Erythroblast (primary cell): Measurements from ENCODE around the gene ADGRA3.

Source experiments
- DNase-seq, 2 experiments: peaks; one replicate each; lab custom pipeline; 2025; lab: John Stamatoyannopoulos, UW
- GATA1 ChIP-seq: IDR thresholded peaks from 2 replicates; pipeline ENCODE4 v1.6.1; 2011; ENCODE audit warnings: low read depth, mild to moderate bottlenecking, control low read depth, low read length, moderate library complexity
- POLR2A ChIP-seq: IDR thresholded peaks from 2 replicates; pipeline ENCODE4 v1.6.1; 2011; ENCODE audit warnings: mild to moderate bottlenecking, low read length

Gene ADGRA3

GRCh38 chr4:22500128-22500611 is 15.7 kb downstream of the ADGRA3 start:
- TF ChIP-seq GATA1 (no peak), POLR2A (no peak)
- DNase-seq: no peak

GRCh38 chr4:22498866-22499265 is 17.0 kb downstream of the ADGRA3 start:
- TF ChIP-seq GATA1: no peak
- TF ChIP-seq POLR2A: no peak
- DNase-seq: no peak

GRCh38 chr4:22496165-22496813 is 19.6 kb downstream of the ADGRA3 start:
- DNase-seq: no peak
- no peak for TF ChIP-seq POLR2A
- TF ChIP-seq GATA1: no peak

- no peak for DNase-seq
- TF ChIP-seq GATA1 (no peak), POLR2A (no peak)
Measured at GRCh38 chr4:22493523-22493922, 22.3 kb downstream of the ADGRA3 start.

- TF ChIP-seq GATA1: no peak
- TF ChIP-seq POLR2A: no peak
Measured at GRCh38 chr4:22492987-22493386, 22.9 kb downstream of the ADGRA3 start.

GRCh38 chr4:22491939-22492338 is 23.9 kb downstream of the ADGRA3 start:
- no peak for DNase-seq
- TF ChIP-seq POLR2A (no peak), GATA1 (no peak)

More at GRCh38 chr4:22492987-22493386, 22.9 kb downstream of the ADGRA3 start:
- DNase-seq: no peak

- TF ChIP-seq POLR2A (no peak), GATA1 (no peak)
- no peak for DNase-seq
Measured at GRCh38 chr4:22490718-22491315, 25.0 kb downstream of the ADGRA3 start.

GRCh38 chr4:22488106-22488505 is 27.8 kb downstream of the ADGRA3 start:
- no peak for DNase-seq
- no peak for TF ChIP-seq POLR2A
- no peak for TF ChIP-seq GATA1

- TF ChIP-seq GATA1: no peak
- no peak for TF ChIP-seq POLR2A
- DNase-seq: no peak
Measured at GRCh38 chr4:22487328-22487727, 28.5 kb downstream of the ADGRA3 start.

- DNase-seq: no peak
- TF ChIP-seq POLR2A: no peak
- TF ChIP-seq GATA1: no peak
Measured at GRCh38 chr4:22486276-22486675, 29.6 kb downstream of the ADGRA3 start.

- TF ChIP-seq GATA1 (no peak), POLR2A (no peak)
Measured at GRCh38 chr4:22485737-22486136, 30.1 kb downstream of the ADGRA3 start.

GRCh38 chr4:22483551-22483981 is 32.3 kb downstream of the ADGRA3 start:
- no peak for TF ChIP-seq POLR2A
- no peak for TF ChIP-seq GATA1
- DNase-seq: no peak

More at GRCh38 chr4:22485737-22486136, 30.1 kb downstream of the ADGRA3 start:
- DNase-seq: no peak

GRCh38 chr4:22482250-22483127 is 33.4 kb downstream of the ADGRA3 start:
- TF ChIP-seq POLR2A: no peak
- no peak for TF ChIP-seq GATA1
- no peak for DNase-seq
